Measurements from ENCODE around the gene ZNF474.

Gene ZNF474

GRCh38 chr5:122164831-122165558, 35.6 kb downstream of the ZNF474 start:
- no peaks in the 10 kb centered on the region for H3K36me3 ChIP-seq (replicated peaks)
- TF ChIP-seq, protein P1, sequence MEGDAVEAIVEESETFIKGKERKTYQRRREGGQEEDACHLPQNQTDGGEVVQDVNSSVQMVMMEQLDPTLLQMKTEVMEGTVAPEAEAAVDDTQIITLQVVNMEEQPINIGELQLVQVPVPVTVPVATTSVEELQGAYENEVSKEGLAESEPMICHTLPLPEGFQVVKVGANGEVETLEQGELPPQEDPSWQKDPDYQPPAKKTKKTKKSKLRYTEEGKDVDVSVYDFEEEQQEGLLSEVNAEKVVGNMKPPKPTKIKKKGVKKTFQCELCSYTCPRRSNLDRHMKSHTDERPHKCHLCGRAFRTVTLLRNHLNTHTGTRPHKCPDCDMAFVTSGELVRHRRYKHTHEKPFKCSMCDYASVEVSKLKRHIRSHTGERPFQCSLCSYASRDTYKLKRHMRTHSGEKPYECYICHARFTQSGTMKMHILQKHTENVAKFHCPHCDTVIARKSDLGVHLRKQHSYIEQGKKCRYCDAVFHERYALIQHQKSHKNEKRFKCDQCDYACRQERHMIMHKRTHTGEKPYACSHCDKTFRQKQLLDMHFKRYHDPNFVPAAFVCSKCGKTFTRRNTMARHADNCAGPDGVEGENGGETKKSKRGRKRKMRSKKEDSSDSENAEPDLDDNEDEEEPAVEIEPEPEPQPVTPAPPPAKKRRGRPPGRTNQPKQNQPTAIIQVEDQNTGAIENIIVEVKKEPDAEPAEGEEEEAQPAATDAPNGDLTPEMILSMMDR (IDR thresholded peaks at IDR 0.05; ENCODE audit: low read depth, low read length, missing control alignments) = no peak
- in situ Hi-C loops (cut with HindIII; ENCODE audit: low pct_ligation_motif_present, low sequenced_read_pairs) = no loop called here
- H3K27ac ChIP-seq = peak overlapping the region; percentile 88
- DNase-seq = no peak
- H3K27me3 ChIP-seq (replicated peaks) = no peaks in the 10 kb centered on the region
- H3K4me3 ChIP-seq (ENCODE audit: low read depth, low read length) = no peak overlapping the region

DNA sequence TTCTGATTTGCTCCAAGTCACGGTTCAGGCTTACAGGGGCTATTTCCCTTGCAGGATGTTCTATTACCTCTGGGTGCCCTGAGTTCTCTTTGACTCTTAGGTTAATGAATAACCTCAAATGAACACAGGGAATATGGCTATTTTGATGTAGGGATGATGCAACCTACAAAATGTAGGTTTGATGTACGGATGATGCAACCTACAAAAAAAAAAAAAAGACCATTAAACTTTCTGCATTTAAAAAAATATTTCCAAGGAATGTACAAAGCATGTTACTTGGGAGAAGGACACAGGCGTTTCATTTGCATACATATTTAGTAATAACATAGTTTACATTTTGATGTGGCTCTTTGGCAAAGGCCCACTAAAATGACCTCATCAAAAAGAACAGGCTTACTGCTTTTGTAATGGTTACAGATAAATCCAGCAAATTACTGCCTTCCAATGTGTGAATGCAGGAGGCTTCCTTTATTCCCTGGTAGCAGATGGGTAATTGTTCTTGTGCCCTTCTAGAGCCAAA, 36.3 kb downstream of the ZNF474 start:
- Histone ChIP-seq H3K36me3 (replicated peaks) (no peaks in the 10 kb centered on the region), H3K27ac (no peak overlapping the region), H3K4me3 (ENCODE audit: low read depth, low read length) (no peak overlapping the region), H3K27me3 (replicated peaks) (no peaks in the 10 kb centered on the region)
- TF ChIP-seq, protein P1 (IDR thresholded peaks at IDR 0.05; ENCODE audit: low read depth, low read length, missing control alignments) = no peak
- DNase-seq = no peak
- in situ Hi-C loops (cut with HindIII; ENCODE audit: low pct_ligation_motif_present, low sequenced_read_pairs) = no loop called here

GRCh38 chr5:122169350-122170103, 40.2 kb downstream of the ZNF474 start:
- in situ Hi-C loops (cut with HindIII; ENCODE audit: low pct_ligation_motif_present, low sequenced_read_pairs) = no loop called here
- Histone ChIP-seq H3K4me3 (ENCODE audit: low read depth, low read length) (no peak overlapping the region), H3K27me3 (replicated peaks) (no peaks in the 10 kb centered on the region), H3K36me3 (replicated peaks) (no peaks in the 10 kb centered on the region), H3K27ac (no peak overlapping the region)
- TF ChIP-seq, protein P1 (IDR thresholded peaks at IDR 0.05; ENCODE audit: low read depth, low read length, missing control alignments) = no peak
- DNase-seq = no peak

DNA sequence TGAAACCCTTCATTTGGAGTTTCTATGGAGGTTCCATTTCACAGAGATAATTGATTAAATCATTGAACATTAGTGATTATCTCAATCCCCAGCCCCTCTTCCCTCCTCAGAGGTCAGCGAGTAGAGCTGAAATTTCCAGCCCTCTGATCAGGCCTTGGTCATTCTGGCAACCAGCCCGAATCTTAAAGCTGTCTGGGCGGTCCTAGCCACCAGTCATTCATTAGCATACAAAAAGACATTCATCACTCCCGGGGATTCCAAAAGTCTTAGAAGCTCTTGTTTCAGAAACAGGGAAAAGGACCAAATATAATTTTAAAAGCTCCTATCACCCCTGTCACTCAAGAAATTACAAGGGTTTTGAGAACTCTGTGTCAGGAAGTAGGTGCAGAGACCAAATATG, 41.3 kb downstream of the ZNF474 start:
- Histone ChIP-seq H3K27me3 (replicated peaks) (no peaks in the 10 kb centered on the region), H3K27ac (no peak overlapping the region), H3K36me3 (replicated peaks) (no peaks in the 10 kb centered on the region), H3K4me3 (ENCODE audit: low read depth, low read length) (no peak overlapping the region)
- DNase-seq = peak; percentile 67
- TF ChIP-seq, protein P1 (IDR thresholded peaks at IDR 0.05; ENCODE audit: low read depth, low read length, missing control alignments) = no peak
- in situ Hi-C loops (cut with HindIII; ENCODE audit: low pct_ligation_motif_present, low sequenced_read_pairs) = no loop called here

DNA sequence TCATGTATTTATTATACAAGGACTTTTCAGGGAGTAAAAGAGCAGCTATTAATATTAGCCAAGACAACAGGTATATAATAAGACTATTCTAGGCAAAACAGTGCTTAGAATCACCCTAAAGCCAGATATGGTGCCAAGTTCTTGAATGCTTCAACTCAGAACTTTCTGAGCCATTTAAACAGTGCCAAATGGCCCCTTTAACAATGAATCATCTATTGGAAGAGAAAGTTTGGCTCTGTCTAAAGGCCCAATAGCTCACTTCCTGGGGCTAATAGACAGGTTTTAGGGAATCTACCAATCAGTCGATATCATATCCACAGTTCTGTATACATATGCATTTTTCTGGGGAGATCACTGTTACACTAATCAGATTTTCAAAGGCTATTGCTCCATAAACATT, 42.9 kb downstream of the ZNF474 start:
- no peak overlapping the region for H3K27ac ChIP-seq
- in situ Hi-C loops (cut with HindIII; ENCODE audit: low pct_ligation_motif_present, low sequenced_read_pairs) = no loop called here

More for the DNA sequence above, 42.9 kb downstream of the ZNF474 start:
- DNase-seq = no peak
- no peaks in the 10 kb centered on the region for H3K36me3 ChIP-seq (replicated peaks)
- TF ChIP-seq, protein P1 (IDR thresholded peaks at IDR 0.05; ENCODE audit: low read depth, low read length, missing control alignments) = no peak
- no peaks in the 10 kb centered on the region for H3K27me3 ChIP-seq (replicated peaks)
- H3K4me3 ChIP-seq (ENCODE audit: low read depth, low read length) = no peak overlapping the region
